ENCODE measurements around the gene TNFSF13B. TPM values are rescaled to one million over a fixed set of nuclear protein-coding genes. Genes with fewer than 3 reads are reported as not detected.
A peak's percentile ranks its signal among the peaks of the same experiment; 100 is the strongest.

Gene TNFSF13B
- total RNA-seq, 4 donors from 2014 or later, result 0.31 to 2.1 (median 1.6) TPM; not detected in 1

DNA sequence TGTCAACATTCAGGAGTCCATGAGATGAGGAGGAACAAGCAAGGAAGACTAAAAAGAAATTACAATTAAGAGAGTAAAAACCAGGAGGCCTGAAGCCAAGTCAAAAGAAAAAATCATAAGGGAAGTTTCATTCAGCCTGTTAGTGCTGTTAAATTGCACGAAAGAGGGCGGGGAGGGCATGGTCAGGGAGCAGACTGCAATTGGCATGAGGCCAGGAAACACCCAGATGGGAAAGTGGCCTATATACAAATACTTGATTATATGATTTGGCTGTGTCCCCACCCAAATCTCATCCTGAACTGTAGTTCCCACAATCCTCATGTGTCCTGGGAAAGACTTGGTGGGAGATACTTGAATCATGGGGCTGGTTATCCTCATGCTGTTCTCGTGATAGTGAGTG is 43.9 kb downstream of the TNFSF13B start:
- Histone ChIP-seq H3K4me1 (no peaks in the 10 kb centered on the region), H3K9me3 (peaks cover 0 to 4% (median 0%) of the 10 kb centered on the region in 3 donors), H3K27ac (no peak overlapping the region), H3K27me3 (no peaks in the 10 kb centered on the region), H3K4me3 (no peak overlapping the region), H3K36me3 (no peaks in the 10 kb centered on the region)
- intact Hi-C loops (cut with DNase I), result no loop called here
- TF ChIP-seq, protein P1, sequence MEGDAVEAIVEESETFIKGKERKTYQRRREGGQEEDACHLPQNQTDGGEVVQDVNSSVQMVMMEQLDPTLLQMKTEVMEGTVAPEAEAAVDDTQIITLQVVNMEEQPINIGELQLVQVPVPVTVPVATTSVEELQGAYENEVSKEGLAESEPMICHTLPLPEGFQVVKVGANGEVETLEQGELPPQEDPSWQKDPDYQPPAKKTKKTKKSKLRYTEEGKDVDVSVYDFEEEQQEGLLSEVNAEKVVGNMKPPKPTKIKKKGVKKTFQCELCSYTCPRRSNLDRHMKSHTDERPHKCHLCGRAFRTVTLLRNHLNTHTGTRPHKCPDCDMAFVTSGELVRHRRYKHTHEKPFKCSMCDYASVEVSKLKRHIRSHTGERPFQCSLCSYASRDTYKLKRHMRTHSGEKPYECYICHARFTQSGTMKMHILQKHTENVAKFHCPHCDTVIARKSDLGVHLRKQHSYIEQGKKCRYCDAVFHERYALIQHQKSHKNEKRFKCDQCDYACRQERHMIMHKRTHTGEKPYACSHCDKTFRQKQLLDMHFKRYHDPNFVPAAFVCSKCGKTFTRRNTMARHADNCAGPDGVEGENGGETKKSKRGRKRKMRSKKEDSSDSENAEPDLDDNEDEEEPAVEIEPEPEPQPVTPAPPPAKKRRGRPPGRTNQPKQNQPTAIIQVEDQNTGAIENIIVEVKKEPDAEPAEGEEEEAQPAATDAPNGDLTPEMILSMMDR (IDR thresholded peaks at IDR 0.05), result no peak
- no peak for TF ChIP-seq POLR2A (IDR thresholded peaks at IDR 0.05)
- DNase-seq, result no peak
- 40 to 72% methylated on average over 3 of the region's 3 CpGs for WGBS, 2 donors

- intact Hi-C loops (cut with DNase I), result no loop called here
- no peaks in the 10 kb centered on the region for H3K27me3 ChIP-seq
- TF ChIP-seq, protein P1 (IDR thresholded peaks at IDR 0.05), result no peak
- no peak for TF ChIP-seq POLR2A (IDR thresholded peaks at IDR 0.05)
These were observed 45.8 kb downstream of the TNFSF13B start for GRCh38 chr13:108315273-108315672.

GRCh38 chr13:108315991-108316390 is 46.5 kb downstream of the TNFSF13B start:
- peaks cover 0 to 4% (median 0%) of the 10 kb centered on the region in 3 donors for H3K9me3 ChIP-seq
- TF ChIP-seq, protein P1 (IDR thresholded peaks at IDR 0.05), result no peak
- TF ChIP-seq POLR2A (IDR thresholded peaks at IDR 0.05), result no peak
- no peaks in the 10 kb centered on the region for H3K4me1 ChIP-seq
- no peak overlapping the region for H3K4me3 ChIP-seq
- no peaks in the 10 kb centered on the region for H3K36me3 ChIP-seq
- WGBS, 2 donors, result 63 to 75% methylated on average over 3 of the region's 3 CpGs
- intact Hi-C loops (cut with DNase I), result no loop called here
- H3K27me3 ChIP-seq, result no peaks in the 10 kb centered on the region
- DNase-seq, result no peak
- no peak overlapping the region for H3K27ac ChIP-seq

More at GRCh38 chr13:108315273-108315672, 45.8 kb downstream of the TNFSF13B start:
- Histone ChIP-seq H3K4me3 (no peak overlapping the region), H3K27ac (no peak overlapping the region), H3K9me3 (peaks cover 0 to 4% (median 0%) of the 10 kb centered on the region in 3 donors), H3K4me1 (no peaks in the 10 kb centered on the region), H3K36me3 (no peaks in the 10 kb centered on the region)
- WGBS, 2 donors, result 50 to 59% methylated on average over 5 of the region's 5 CpGs
- DNase-seq, result no peak

GRCh38 chr13:108316413-108316812 is 46.9 kb downstream of the TNFSF13B start:
- H3K27me3 ChIP-seq, result no peaks in the 10 kb centered on the region

DNA sequence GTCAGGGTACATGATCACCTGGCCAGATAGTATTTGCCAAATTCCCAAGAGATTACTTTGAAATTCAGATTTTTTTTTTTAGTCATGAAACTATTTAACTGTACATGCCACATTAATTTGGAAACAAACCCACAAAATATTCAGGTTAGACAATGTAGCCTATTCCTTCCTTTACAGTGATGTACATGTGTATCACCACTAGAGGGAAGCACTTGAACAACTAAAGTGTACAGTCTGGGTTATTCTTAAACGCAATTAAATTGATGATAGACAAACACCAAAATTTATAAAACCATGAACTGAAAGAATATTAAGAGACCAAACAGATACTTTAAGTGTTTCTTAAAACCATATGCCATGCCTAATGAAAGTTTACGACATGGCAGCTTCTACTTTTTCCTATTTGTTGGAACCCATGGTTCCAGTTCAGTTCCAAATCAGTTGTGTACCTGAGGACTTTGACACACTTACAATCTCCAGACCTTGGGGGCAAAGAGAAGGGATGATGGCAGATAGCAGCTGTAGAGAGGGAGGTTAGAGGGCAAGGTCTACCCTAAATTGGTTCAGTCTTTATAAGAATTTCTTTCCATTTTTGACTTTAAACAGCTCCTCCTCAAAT is 52.8 kb downstream of the TNFSF13B start:
- TF ChIP-seq POLR2A (IDR thresholded peaks at IDR 0.05), result no peak
- TF ChIP-seq, protein P1 (IDR thresholded peaks at IDR 0.05), result peak; percentile 28 to 70 (median 56)
- 18 to 20% methylated on average over 2 of the region's 2 CpGs for WGBS, 2 donors
- Histone ChIP-seq H3K27me3 (peaks cover 0 to 2% (median 0%) of the 10 kb centered on the region in 4 donors), H3K9me3 (peaks cover 0 to 4% (median 0%) of the 10 kb centered on the region in 3 donors), H3K4me3 (no peak overlapping the region), H3K27ac (no peak overlapping the region), H3K36me3 (no peaks in the 10 kb centered on the region), H3K4me1 (no peaks in the 10 kb centered on the region)
- intact Hi-C loops (cut with DNase I), result no loop called here
- DNase-seq, result no peak

More at GRCh38 chr13:108316413-108316812, 46.9 kb downstream of the TNFSF13B start:
- 65 to 70% methylated on average over 4 of the region's 4 CpGs for WGBS, 2 donors
- TF ChIP-seq POLR2A (IDR thresholded peaks at IDR 0.05), result no peak
- TF ChIP-seq, protein P1 (IDR thresholded peaks at IDR 0.05), result no peak
- no peak for DNase-seq
- H3K4me1 ChIP-seq, result no peaks in the 10 kb centered on the region
- intact Hi-C loops (cut with DNase I), result no loop called here
- peaks cover 0 to 4% (median 0%) of the 10 kb centered on the region in 3 donors for H3K9me3 ChIP-seq
- H3K4me3 ChIP-seq, result no peak overlapping the region
- no peak overlapping the region for H3K27ac ChIP-seq
- H3K36me3 ChIP-seq, result no peaks in the 10 kb centered on the region
